Left kidney (tissue), 2 donors: Measurements from ENCODE around the gene KRT83. TPM values are rescaled to one million over a fixed set of nuclear protein-coding genes. Genes with fewer than 3 reads are reported as not detected.
"Not testable (repeated sequence)": the region's sequence is repeated elsewhere in the genome, so short reads cannot be mapped to it uniquely, and the experiment has no call there.

ENCODE experiments used
- DNase-seq: peaks from one replicate; pipeline ENCODE4 v3.0.0-alpha.2; 2013
- polyA plus RNA-seq: library from polyadenylated mRNA; unstranded; fragments of 120-200 nt; gene quantifications from one replicate; pipeline ENCODE4 v1.2.1, GENCODE V29; 2013; ENCODE audit not compliant: insufficient read length

Gene KRT83
- polyA plus RNA-seq, 1 donor: not detected

- DNase-seq: no peak
Measured at GRCh38 chr12:52353766-52354165, 32.6 kb upstream of the KRT83 start.

- no peak for DNase-seq
Measured at GRCh38 chr12:52352951-52353350, 31.8 kb upstream of the KRT83 start.

GRCh38 chr12:52351196-52352059, 30.2 kb upstream of the KRT83 start:
- no peak for DNase-seq

- DNase-seq: no peak
Measured at GRCh38 chr12:52350786-52351185, 29.6 kb upstream of the KRT83 start.

- no peak for DNase-seq
Measured at GRCh38 chr12:52350021-52350620, 28.9 kb upstream of the KRT83 start.

- DNase-seq: no peak
Measured at GRCh38 chr12:52349196-52349595, 28.0 kb upstream of the KRT83 start.

GRCh38 chr12:52347551-52348510, 26.6 kb upstream of the KRT83 start:
- DNase-seq: no peak

- no peak for DNase-seq
Measured at GRCh38 chr12:52347016-52347415, 25.8 kb upstream of the KRT83 start.

GRCh38 chr12:52346593-52346992, 25.4 kb upstream of the KRT83 start:
- no peak for DNase-seq

GRCh38 chr12:52345041-52345440, 23.8 kb upstream of the KRT83 start:
- DNase-seq: not testable (repeated sequence)

- DNase-seq: no peak
Measured at GRCh38 chr12:52344111-52344510, 22.9 kb upstream of the KRT83 start.

GRCh38 chr12:52343550-52343949, 22.4 kb upstream of the KRT83 start:
- no peak for DNase-seq

- DNase-seq: no peak
Measured at GRCh38 chr12:52342781-52343490, 21.7 kb upstream of the KRT83 start.

GRCh38 chr12:52341066-52341580, 19.9 kb upstream of the KRT83 start:
- no peak for DNase-seq

GRCh38 chr12:52338241-52338960, 17.2 kb upstream of the KRT83 start:
- DNase-seq: no peak

- no peak for DNase-seq
Measured at GRCh38 chr12:52337054-52337453, 15.9 kb upstream of the KRT83 start.

- no peak for DNase-seq
Measured at GRCh38 chr12:52336641-52337040, 15.4 kb upstream of the KRT83 start.

GRCh38 chr12:52335598-52336262, 14.5 kb upstream of the KRT83 start:
- no peak for DNase-seq

GRCh38 chr12:52334185-52334584, 13.0 kb upstream of the KRT83 start:
- DNase-seq: no peak

GRCh38 chr12:52333321-52333720, 12.1 kb upstream of the KRT83 start:
- no peak for DNase-seq
